Loucy (cell line): Measurements from ENCODE around the gene MOCS2.

Source experiments
- H2AFZ ChIP-seq: fragments of 200-600 bp; sonication (generic); 2 replicates; pipeline ENCODE4 v1.6.0; 2016; ENCODE audit warnings: antibody characterized with exemption, mild to moderate bottlenecking, low read length, moderate library complexity
- H3F3A ChIP-seq: fragments of 200-600 bp; 2 replicates; pipeline ENCODE4 v1.6.0; 2016; ENCODE audit warnings: antibody characterized with exemption, low read depth, mild to moderate bottlenecking
- H3K27me3 ChIP-seq: fragments of 200-600 bp; sonication (generic); 2 replicates; pipeline ENCODE4 v1.6.1; 2014; ENCODE audit warnings: low read length, mild to moderate bottlenecking; ENCODE audit not compliant: insufficient read depth, poor library complexity, severe bottlenecking
- H3K36me3 ChIP-seq: fragments of 200-600 bp; sonication (generic); 2 replicates; pipeline ENCODE4 v1.6.1; 2016; ENCODE audit warnings: low read length; ENCODE audit not compliant: insufficient read depth
- H3K4me1 ChIP-seq: fragments of 200-600 bp; sonication (generic); 2 replicates; pipeline ENCODE4 v1.5.1; 2014; ENCODE audit warnings: low read length, mild to moderate bottlenecking; ENCODE audit not compliant: insufficient read depth, poor library complexity, severe bottlenecking
- H3K4me2 ChIP-seq: fragments of 200-600 bp; sonication (generic); 2 replicates; pipeline ENCODE4 v1.6.0; 2014; ENCODE audit warnings: antibody characterized with exemption, low read length, low read depth, mild to moderate bottlenecking; ENCODE audit not compliant: poor library complexity, severe bottlenecking
- H3K4me3 ChIP-seq: fragments of 200-600 bp; sonication (generic); 2 replicates; pipeline ENCODE4 v1.5.1; 2014; ENCODE audit warnings: low read length, mild to moderate bottlenecking, mixed read lengths; ENCODE audit not compliant: poor library complexity, severe bottlenecking
- H3K79me2 ChIP-seq: fragments of 200-600 bp; sonication (generic); 2 replicates; pipeline ENCODE4 v1.6.1; 2014; ENCODE audit warnings: low read length; ENCODE audit not compliant: insufficient read depth
- H3K9ac ChIP-seq: fragments of 200-600 bp; sonication (generic); 2 replicates; pipeline ENCODE4 v1.6.0; 2014; ENCODE audit warnings: mild to moderate bottlenecking, low read depth, low read length, moderate library complexity; ENCODE audit not compliant: poor library complexity, severe bottlenecking
- H3K9me2 ChIP-seq: fragments of 200-600 bp; sonication (generic); replicated peaks from 2 replicates; pipeline ENCODE4 v1.6.1; 2016; ENCODE audit warnings: low read depth, low read length, mixed read lengths
- H3K9me3 ChIP-seq: fragments of 200-600 bp; sonication (generic); 2 replicates; pipeline ENCODE4 v1.6.1; 2014; ENCODE audit warnings: mild to moderate bottlenecking, antibody characterized with exemption, low read length, low read depth; ENCODE audit not compliant: insufficient read depth
- H4K20me1 ChIP-seq: fragments of 200-600 bp; sonication (generic); 2 replicates; pipeline ENCODE4 v1.6.0; 2014; ENCODE audit warnings: antibody characterized with exemption, low read length, mild to moderate bottlenecking; ENCODE audit not compliant: insufficient read depth, poor library complexity, severe bottlenecking
- EZH2phosphoT487 ChIP-seq: fragments of 200-600 bp; IDR thresholded peaks from 2 replicates; pipeline ENCODE4 v1.6.1; 2018; ENCODE audit warnings: antibody characterized with exemption, mild to moderate bottlenecking, moderate library complexity, borderline replicate concordance
- TF ChIP-seq, protein P1 (sequence below): fragments of 200-600 bp; sonication (generic); conservative IDR thresholded peaks from 2 replicates; pipeline ENCODE4 v1.5.1; 2014; ENCODE audit warnings: mild to moderate bottlenecking, antibody characterized with exemption, low read length

The MOCS2 gene

DNA sequence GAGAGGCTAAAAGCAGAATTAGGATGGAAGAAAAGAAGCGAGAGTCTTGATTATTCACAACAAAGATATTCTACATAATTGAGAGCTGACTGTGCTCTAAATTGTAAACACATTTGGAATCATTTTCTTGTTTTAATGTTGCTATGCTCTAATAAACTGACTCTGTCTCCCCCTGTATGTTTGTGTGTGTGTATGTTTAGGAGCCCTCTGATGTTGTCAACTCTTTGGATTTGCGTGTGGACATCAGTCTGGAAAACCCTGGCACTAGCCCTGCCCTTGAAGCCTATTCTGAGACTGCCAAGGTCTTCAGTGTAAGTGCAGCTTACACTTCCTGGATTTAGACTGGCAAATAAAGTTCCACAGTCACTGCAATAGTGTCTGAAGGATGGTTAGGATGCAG lies 37.8 kb downstream of the MOCS2 start:
- Histone ChIP-seq H2AFZ (no peak overlapping the region), H3K4me3 (no peak overlapping the region), H3K79me2 (no peaks in the 10 kb centered on the region), H3K4me2 (no peak overlapping the region), H3F3A (no peaks in the 10 kb centered on the region), H3K9ac (no peak overlapping the region), H3K9me2 (no peaks in the 10 kb centered on the region), H3K9me3 (no peaks in the 10 kb centered on the region), H3K4me1 (no peaks in the 10 kb centered on the region), H3K36me3 (peaks cover 2% of the 10 kb centered on the region; the same call in 1 of the 2 replicates), H3K27me3 (no peaks in the 10 kb centered on the region), H4K20me1 (no peaks in the 10 kb centered on the region)
- TF ChIP-seq EZH2phosphoT487: no peak
- TF ChIP-seq, protein P1, sequence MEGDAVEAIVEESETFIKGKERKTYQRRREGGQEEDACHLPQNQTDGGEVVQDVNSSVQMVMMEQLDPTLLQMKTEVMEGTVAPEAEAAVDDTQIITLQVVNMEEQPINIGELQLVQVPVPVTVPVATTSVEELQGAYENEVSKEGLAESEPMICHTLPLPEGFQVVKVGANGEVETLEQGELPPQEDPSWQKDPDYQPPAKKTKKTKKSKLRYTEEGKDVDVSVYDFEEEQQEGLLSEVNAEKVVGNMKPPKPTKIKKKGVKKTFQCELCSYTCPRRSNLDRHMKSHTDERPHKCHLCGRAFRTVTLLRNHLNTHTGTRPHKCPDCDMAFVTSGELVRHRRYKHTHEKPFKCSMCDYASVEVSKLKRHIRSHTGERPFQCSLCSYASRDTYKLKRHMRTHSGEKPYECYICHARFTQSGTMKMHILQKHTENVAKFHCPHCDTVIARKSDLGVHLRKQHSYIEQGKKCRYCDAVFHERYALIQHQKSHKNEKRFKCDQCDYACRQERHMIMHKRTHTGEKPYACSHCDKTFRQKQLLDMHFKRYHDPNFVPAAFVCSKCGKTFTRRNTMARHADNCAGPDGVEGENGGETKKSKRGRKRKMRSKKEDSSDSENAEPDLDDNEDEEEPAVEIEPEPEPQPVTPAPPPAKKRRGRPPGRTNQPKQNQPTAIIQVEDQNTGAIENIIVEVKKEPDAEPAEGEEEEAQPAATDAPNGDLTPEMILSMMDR: no peak

DNA sequence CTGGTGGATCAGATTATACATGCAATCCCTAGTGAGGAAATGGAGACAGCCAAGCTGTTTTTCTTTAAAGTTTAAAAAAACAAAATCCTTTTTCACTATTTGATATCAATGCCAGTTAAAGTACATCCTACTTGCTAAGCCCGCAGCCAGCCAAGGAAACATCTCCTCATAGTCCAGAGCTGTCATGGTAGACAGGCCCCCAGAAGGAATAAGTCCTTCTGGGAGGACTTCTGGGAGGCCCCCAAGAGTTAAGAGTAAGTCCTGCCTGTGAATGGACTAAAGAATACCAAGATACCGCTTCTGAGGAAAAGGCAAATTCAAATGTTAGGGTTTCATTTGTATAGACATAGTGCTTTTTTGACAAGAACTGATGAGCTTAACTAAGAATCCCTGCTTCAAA lies 38.3 kb downstream of the MOCS2 start:
- Histone ChIP-seq H4K20me1 (no peaks in the 10 kb centered on the region), H3K4me1 (no peaks in the 10 kb centered on the region), H2AFZ (no peak overlapping the region), H3K4me3 (no peak overlapping the region), H3K9me2 (no peaks in the 10 kb centered on the region), H3K4me2 (no peak overlapping the region), H3F3A (no peaks in the 10 kb centered on the region), H3K79me2 (no peaks in the 10 kb centered on the region), H3K9me3 (no peaks in the 10 kb centered on the region), H3K27me3 (no peaks in the 10 kb centered on the region), H3K9ac (no peak overlapping the region), H3K36me3 (peaks cover 2% of the 10 kb centered on the region; the same call in 1 of the 2 replicates)
- TF ChIP-seq, protein P1: no peak
- TF ChIP-seq EZH2phosphoT487: no peak

DNA sequence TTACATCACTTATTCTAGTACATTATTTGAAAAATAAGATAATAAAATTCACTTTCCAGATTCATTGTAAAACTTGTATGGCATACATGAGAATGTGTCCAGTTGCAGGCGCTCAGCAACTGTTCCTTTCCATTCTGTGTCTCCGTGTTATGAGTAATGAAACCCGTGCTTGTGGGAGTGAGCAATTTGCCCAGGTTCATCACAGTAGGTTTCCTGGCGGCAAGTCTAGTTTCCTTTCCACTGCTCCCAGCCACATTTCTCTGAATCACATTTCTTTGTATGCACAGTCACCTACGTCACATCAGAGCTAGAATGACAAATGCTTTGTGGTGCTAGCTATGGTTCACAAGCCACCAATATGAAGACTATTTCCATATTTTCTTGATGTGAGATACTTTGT lies 39.9 kb downstream of the MOCS2 start:
- Histone ChIP-seq H2AFZ (no peak overlapping the region), H3K27me3 (no peaks in the 10 kb centered on the region), H3K4me1 (no peaks in the 10 kb centered on the region), H4K20me1 (no peaks in the 10 kb centered on the region), H3K9me2 (no peaks in the 10 kb centered on the region), H3K36me3 (peaks cover under 1% of the 10 kb centered on the region; the same call in 1 of the 2 replicates), H3K4me3 (no peak overlapping the region), H3K4me2 (no peak overlapping the region), H3K9me3 (no peaks in the 10 kb centered on the region), H3F3A (no peaks in the 10 kb centered on the region), H3K79me2 (no peaks in the 10 kb centered on the region), H3K9ac (no peak overlapping the region)
- no peak for TF ChIP-seq EZH2phosphoT487
- TF ChIP-seq, protein P1: no peak
